ENCODE measurements around the gene FRMPD4. TPM values are rescaled to one million over a fixed set of nuclear protein-coding genes. Genes with fewer than 3 reads are reported as not detected.

The FRMPD4 gene
- polyA plus RNA-seq, 1 experiment = 0.82 TPM

GRCh38 chrX:12595720-12596119 is 457.4 kb downstream of the FRMPD4 start:
- TF ChIP-seq, protein P1, sequence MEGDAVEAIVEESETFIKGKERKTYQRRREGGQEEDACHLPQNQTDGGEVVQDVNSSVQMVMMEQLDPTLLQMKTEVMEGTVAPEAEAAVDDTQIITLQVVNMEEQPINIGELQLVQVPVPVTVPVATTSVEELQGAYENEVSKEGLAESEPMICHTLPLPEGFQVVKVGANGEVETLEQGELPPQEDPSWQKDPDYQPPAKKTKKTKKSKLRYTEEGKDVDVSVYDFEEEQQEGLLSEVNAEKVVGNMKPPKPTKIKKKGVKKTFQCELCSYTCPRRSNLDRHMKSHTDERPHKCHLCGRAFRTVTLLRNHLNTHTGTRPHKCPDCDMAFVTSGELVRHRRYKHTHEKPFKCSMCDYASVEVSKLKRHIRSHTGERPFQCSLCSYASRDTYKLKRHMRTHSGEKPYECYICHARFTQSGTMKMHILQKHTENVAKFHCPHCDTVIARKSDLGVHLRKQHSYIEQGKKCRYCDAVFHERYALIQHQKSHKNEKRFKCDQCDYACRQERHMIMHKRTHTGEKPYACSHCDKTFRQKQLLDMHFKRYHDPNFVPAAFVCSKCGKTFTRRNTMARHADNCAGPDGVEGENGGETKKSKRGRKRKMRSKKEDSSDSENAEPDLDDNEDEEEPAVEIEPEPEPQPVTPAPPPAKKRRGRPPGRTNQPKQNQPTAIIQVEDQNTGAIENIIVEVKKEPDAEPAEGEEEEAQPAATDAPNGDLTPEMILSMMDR (IDR thresholded peaks at IDR 0.05; ENCODE audit: insufficient read depth, low read depth, low read length) = no peak
- CTCF ChIA-PET = no interaction called here

GRCh38 chrX:12610079-12610478 is 471.8 kb downstream of the FRMPD4 start:
- TF ChIP-seq, protein P1 (IDR thresholded peaks at IDR 0.05; ENCODE audit: insufficient read depth, low read depth, low read length) = no peak
- POLR2A ChIA-PET = no interaction called here
- Histone ChIP-seq H3K4me3 (ENCODE audit: low read depth, low read length) (no peak overlapping the region), H3K36me3 (ENCODE audit: control insufficient read depth, insufficient read depth, low read length) (no peaks in the 10 kb centered on the region), H3K27me3 (ENCODE audit: control insufficient read depth, insufficient read depth, low read length) (no peaks in the 10 kb centered on the region)
- CTCF ChIA-PET = no interaction called here
- peak; percentile 22 for DNase-seq (ENCODE audit: low read depth)

More at GRCh38 chrX:12595720-12596119, 457.4 kb downstream of the FRMPD4 start:
- Histone ChIP-seq H3K4me3 (ENCODE audit: low read depth, low read length) (no peak overlapping the region), H3K27me3 (ENCODE audit: control insufficient read depth, insufficient read depth, low read length) (no peaks in the 10 kb centered on the region), H3K36me3 (ENCODE audit: control insufficient read depth, insufficient read depth, low read length) (no peaks in the 10 kb centered on the region)
- no peak for DNase-seq (ENCODE audit: low read depth)
- POLR2A ChIA-PET = no interaction called here

DNA sequence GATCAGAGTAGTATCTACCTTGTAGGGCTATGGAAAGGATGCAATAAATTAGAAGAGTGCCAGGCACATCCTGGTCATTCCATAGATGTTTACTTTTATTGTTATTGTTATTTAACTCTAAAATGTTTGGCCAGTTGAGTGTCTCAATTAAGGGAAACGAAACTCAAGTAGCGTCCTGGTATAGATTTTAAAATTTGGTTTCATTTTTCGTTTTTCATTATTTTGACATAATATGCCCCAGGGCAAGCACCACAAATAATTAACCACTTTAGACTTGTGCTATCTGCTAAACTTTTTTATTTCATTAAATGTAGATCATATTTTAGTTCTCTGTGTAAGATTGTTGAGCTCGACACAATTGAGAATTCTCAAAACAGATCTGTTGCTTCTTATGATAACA is 473.2 kb downstream of the FRMPD4 start:
- Histone ChIP-seq H3K27me3 (ENCODE audit: control insufficient read depth, insufficient read depth, low read length) (no peaks in the 10 kb centered on the region), H3K36me3 (ENCODE audit: control insufficient read depth, insufficient read depth, low read length) (no peaks in the 10 kb centered on the region), H3K4me3 (ENCODE audit: low read depth, low read length) (no peak overlapping the region)
- TF ChIP-seq, protein P1 (IDR thresholded peaks at IDR 0.05; ENCODE audit: insufficient read depth, low read depth, low read length) = no peak
- ChIA-PET CTCF (interaction anchor here (0.9 kb wide), 1 partner anchor 90 kb away, joined by 3 read pairs; no protein-coding TSS in a partner anchor), POLR2A (no interaction called here)
- no peak for DNase-seq (ENCODE audit: low read depth)

DNA sequence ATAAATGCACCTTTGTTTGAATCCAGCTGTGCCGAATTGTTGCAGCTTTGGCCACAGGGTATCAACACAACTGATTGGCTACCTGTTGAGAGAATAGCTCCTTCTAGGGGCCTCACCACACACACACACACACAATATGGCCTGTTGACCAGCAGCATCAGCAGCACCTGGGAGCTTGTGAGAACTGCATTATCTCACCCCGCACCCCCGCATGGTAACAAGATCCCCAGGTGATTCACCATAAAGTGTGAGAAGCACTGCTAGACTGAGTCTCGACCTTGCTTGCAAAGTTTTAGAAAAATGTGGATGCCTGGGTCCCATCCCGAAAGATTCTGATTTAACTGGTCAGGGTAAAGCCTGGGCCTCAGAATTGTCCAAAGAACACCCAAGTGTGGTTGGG is 476.0 kb downstream of the FRMPD4 start:
- Histone ChIP-seq H3K36me3 (ENCODE audit: control insufficient read depth, insufficient read depth, low read length) (no peaks in the 10 kb centered on the region), H3K27me3 (ENCODE audit: control insufficient read depth, insufficient read depth, low read length) (no peaks in the 10 kb centered on the region), H3K4me3 (ENCODE audit: low read depth, low read length) (no peak overlapping the region)
- CTCF ChIA-PET = no interaction called here
- DNase-seq (ENCODE audit: low read depth) = no peak
- POLR2A ChIA-PET = no interaction called here
- TF ChIP-seq, protein P1 (IDR thresholded peaks at IDR 0.05; ENCODE audit: insufficient read depth, low read depth, low read length) = no peak

- no peak overlapping the region for H3K4me3 ChIP-seq (ENCODE audit: low read depth, low read length)
- CTCF ChIA-PET = no interaction called here
- POLR2A ChIA-PET = no interaction called here
- H3K27me3 ChIP-seq (ENCODE audit: control insufficient read depth, insufficient read depth, low read length) = no peaks in the 10 kb centered on the region
- DNase-seq (ENCODE audit: low read depth) = no peak
- H3K36me3 ChIP-seq (ENCODE audit: control insufficient read depth, insufficient read depth, low read length) = no peaks in the 10 kb centered on the region
- TF ChIP-seq, protein P1 (IDR thresholded peaks at IDR 0.05; ENCODE audit: insufficient read depth, low read depth, low read length) = no peak
Observed at GRCh38 chrX:12615061-12615460, 476.8 kb downstream of the FRMPD4 start.

Data from BJ (cell line).